ENCODE measurements around the gene GAA.

GRCh38 chr17:80152081-80152702, 50.8 kb downstream of the GAA start:
- TF ChIP-seq CTCF (IDR thresholded peaks at IDR 0.05; ENCODE audit: low read length) = no peak
- TF ChIP-seq EZH2 (IDR thresholded peaks at IDR 0.05; ENCODE audit: borderline replicate concordance, low read length) = no peak

Measured in OCI-LY1 (cell line).